Parathyroid adenoma (tissue), 2 donors: ENCODE measurements around the gene MGA.

ENCODE experiments used
- H2AFZ ChIP-seq: fragments of 300-600 bp; sonication (generic); one replicate; pipeline ENCODE4 v1.7.0; 2017; ENCODE audit warnings: antibody characterized with exemption, mild to moderate bottlenecking
- H3K27ac ChIP-seq: fragments of 300-600 bp; sonication (generic); one replicate; pipeline ENCODE4 v1.7.0; 2017
- H3K27me3 ChIP-seq: fragments of 300-600 bp; sonication (generic); one replicate; pipeline ENCODE4 v1.7.0; 2017; ENCODE audit warnings: low read length; ENCODE audit not compliant: control insufficient read depth, insufficient read depth
- H3K36me3 ChIP-seq: fragments of 300-600 bp; sonication (generic); one replicate; pipeline ENCODE4 v1.7.0; 2017; ENCODE audit warnings: low read length; ENCODE audit not compliant: control insufficient read depth, insufficient read depth
- H3K4me1 ChIP-seq: fragments of 300-600 bp; sonication (generic); one replicate; pipeline ENCODE4 v1.7.0; 2017; ENCODE audit warnings: control low read depth
- H3K4me2 ChIP-seq: fragments of 300-600 bp; sonication (generic); one replicate; pipeline ENCODE4 v1.7.0; 2017; ENCODE audit warnings: low read length
- H3K4me3 ChIP-seq: fragments of 300-600 bp; sonication (generic); one replicate; pipeline ENCODE4 v1.7.0; 2017; ENCODE audit warnings: low read depth, low read length
- H3K79me2 ChIP-seq: fragments of 300-600 bp; sonication (generic); one replicate; pipeline ENCODE4 v1.7.0; 2017; ENCODE audit warnings: control low read depth
- H3K9ac ChIP-seq: fragments of 300-600 bp; sonication (generic); one replicate; pipeline ENCODE4 v1.7.0; 2017; ENCODE audit warnings: mild to moderate bottlenecking
- H3K9me3 ChIP-seq: fragments of 300-600 bp; sonication (generic); one replicate; pipeline ENCODE4 v1.7.0; 2017; ENCODE audit warnings: low read length; ENCODE audit not compliant: control insufficient read depth
- CTCF ChIP-seq: fragments of 300-600 bp; sonication (generic); IDR thresholded peaks from one replicate; pipeline ENCODE4 v1.7.0; 2017; ENCODE audit warnings: antibody characterized with exemption, mild to moderate bottlenecking
- donor health status: primary hyperparathyroidism.

The MGA gene

DNA sequence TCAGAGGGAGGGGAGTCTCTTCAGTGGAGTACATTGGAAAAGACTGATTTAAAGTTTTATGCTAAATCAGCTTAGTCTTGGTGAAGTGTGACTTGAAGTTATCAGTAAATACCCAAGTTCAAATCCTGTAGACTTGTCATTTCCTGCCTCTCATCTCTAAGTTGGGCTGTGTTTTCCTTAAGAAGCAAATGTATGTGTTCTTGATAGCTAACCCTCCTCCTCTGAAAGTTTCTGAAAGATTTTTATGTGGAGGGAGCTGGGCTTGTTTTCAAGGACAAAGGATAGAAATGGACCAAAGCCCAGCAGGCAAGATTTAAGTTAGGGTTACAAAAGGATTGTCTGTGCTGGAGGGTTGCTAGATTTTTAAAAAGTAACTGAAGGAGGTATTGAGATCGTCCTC, 118.3 kb downstream of the MGA start:
- no peak overlapping the region for H3K4me3 ChIP-seq
- peaks cover 12% of the 10 kb centered on the region for H3K79me2 ChIP-seq
- H3K27ac ChIP-seq: no peak overlapping the region
- H3K27me3 ChIP-seq: no peaks in the 10 kb centered on the region
- no peak overlapping the region for H3K9ac ChIP-seq
- H3K4me1 ChIP-seq: peaks cover 3% of the 10 kb centered on the region
- TF ChIP-seq CTCF: no peak
- no peak overlapping the region for H3K4me2 ChIP-seq
- no peaks in the 10 kb centered on the region for H3K36me3 ChIP-seq
- no peaks in the 10 kb centered on the region for H3K9me3 ChIP-seq
- no peak overlapping the region for H2AFZ ChIP-seq

DNA sequence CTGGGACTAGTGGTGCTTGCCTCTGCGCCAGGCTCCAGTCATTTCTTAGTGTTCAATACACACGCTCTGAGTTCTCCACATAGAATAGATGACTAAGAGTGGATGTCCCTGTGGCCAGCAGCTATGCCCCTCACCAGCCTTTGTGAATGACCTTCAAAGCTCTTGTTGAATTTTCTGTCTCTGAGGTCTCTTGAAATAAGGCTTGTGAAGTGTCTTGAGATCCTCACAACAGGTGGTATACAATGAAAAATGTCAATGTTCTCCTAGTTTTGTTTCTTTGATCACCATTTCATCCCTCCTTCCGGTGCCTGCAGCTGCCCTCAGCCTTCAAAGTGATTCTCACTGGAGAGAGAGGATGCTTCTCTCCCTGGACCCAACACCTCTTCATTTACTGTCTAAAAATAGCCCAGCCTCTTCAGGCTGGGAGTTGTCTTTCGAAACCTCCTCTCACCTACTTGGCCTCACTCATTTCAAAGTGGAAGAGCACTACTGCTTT, 119.5 kb downstream of the MGA start:
- no peaks in the 10 kb centered on the region for H3K27me3 ChIP-seq
- TF ChIP-seq CTCF: no peak
- no peak overlapping the region for H3K4me2 ChIP-seq
- peaks cover 3% of the 10 kb centered on the region for H3K4me1 ChIP-seq
- H3K9ac ChIP-seq: no peak overlapping the region
- H3K27ac ChIP-seq: no peak overlapping the region
- H3K79me2 ChIP-seq: peaks cover 15% of the 10 kb centered on the region
- no peaks in the 10 kb centered on the region for H3K9me3 ChIP-seq
- no peak overlapping the region for H3K4me3 ChIP-seq
- no peak overlapping the region for H2AFZ ChIP-seq
- H3K36me3 ChIP-seq: no peaks in the 10 kb centered on the region

DNA sequence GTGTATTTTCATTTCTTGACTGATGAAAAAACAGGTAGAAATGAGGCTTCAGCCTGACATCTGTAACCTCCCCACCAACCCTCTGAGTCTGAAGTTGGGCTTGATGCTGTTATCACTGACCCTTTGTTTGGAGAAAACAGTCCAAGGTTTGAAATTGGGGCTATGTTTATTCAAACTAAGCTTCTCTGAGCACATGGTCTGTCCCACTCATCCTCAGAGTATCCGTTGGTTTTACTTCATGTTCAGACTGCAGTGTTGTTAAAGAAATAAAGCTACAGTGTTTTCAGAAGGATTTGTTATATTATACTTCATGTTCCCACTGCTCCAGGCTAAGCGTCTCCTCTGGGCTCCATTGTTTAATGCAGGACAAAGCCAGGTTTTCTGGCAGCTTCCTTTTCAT, 120.1 kb downstream of the MGA start:
- Histone ChIP-seq H3K4me2 (no peak overlapping the region), H3K4me3 (no peak overlapping the region), H3K36me3 (no peaks in the 10 kb centered on the region), H3K79me2 (peaks cover 15% of the 10 kb centered on the region), H3K4me1 (peaks cover 3% of the 10 kb centered on the region), H3K27me3 (no peaks in the 10 kb centered on the region), H3K9me3 (no peaks in the 10 kb centered on the region), H2AFZ (no peak overlapping the region), H3K9ac (no peak overlapping the region), H3K27ac (no peak overlapping the region)
- no peak for TF ChIP-seq CTCF

- TF ChIP-seq CTCF: no peak
- Histone ChIP-seq H3K36me3 (no peaks in the 10 kb centered on the region), H2AFZ (no peak overlapping the region), H3K4me3 (no peak overlapping the region), H3K27me3 (no peaks in the 10 kb centered on the region), H3K4me1 (peaks cover 3% of the 10 kb centered on the region), H3K9ac (no peak overlapping the region), H3K27ac (no peak overlapping the region), H3K9me3 (no peaks in the 10 kb centered on the region), H3K4me2 (no peak overlapping the region), H3K79me2 (peaks cover 16% of the 10 kb centered on the region)
These were observed 120.5 kb downstream of the MGA start for GRCh38 chr15:41780727-41781126.
